ENCODE measurements around the gene TBX1. TPM values are rescaled to one million over a fixed set of nuclear protein-coding genes. Genes with fewer than 3 reads are reported as not detected.

The TBX1 gene
- total and polyA plus RNA-seq, 2 of the 13 experiments (the other 11 are each of a cell fraction or from before 2014, with no cell fraction given) = not detected

DNA sequence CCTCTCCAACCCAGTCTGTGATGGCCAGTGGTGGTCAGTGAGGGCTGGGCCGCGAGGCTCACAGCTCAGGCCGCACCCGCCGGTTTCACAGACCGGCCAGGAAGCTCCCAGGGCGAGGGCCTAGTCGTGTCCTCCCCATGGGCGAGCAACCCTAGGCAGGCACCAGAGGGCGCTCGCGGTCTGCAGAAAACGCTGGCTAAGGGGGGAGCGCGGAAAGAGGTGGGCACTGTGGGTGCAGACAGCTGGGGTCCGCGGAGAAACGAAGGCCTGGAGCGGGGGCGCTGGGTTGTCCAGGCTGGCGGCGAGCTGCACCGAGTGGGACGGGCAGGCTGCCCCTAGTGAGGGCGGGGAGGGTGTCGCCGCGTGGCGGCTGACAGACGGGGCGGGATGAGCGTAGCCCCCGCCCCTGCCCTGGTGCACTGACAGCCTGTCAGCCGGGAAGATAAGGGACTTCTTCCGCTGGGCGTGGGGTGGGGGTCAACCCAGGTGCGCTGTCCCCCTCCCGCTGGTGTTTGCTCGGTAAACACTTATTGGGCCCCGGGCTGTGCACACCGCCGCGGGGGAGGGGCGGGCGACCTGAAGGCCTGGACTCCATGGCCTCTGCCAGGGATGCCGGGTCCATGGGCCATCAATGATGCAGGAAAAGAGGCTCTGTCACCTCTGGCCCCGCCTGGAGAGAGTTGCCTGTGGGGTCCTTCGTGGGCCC, 29.8 kb upstream of the TBX1 start (continued):
- TF ChIP-seq, protein P1, sequence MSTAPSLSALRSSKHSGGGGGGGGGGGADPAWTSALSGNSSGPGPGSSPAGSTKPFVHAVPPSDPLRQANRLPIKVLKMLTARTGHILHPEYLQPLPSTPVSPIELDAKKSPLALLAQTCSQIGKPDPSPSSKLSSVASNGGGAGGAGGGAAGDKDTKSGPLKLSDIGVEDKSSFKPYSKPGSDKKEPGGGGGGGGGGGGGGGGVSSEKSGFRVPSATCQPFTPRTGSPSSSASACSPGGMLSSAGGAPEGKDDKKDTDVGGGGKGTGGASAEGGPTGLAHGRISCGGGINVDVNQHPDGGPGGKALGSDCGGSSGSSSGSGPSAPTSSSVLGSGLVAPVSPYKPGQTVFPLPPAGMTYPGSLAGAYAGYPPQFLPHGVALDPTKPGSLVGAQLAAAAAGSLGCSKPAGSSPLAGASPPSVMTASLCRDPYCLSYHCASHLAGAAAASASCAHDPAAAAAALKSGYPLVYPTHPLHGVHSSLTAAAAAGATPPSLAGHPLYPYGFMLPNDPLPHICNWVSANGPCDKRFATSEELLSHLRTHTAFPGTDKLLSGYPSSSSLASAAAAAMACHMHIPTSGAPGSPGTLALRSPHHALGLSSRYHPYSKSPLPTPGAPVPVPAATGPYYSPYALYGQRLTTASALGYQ (CRISPR knock-in tag; IDR thresholded peaks at IDR 0.05) = peak; percentile 81
- peak; percentile 43 for TF ChIP-seq ELF1 (CRISPR knock-in tag; IDR thresholded peaks at IDR 0.05)
- TF ChIP-seq IRX3 (CRISPR knock-in tag; IDR thresholded peaks at IDR 0.05; ENCODE audit: borderline replicate concordance, low read depth) = no peak
- TF ChIP-seq, protein P2, sequence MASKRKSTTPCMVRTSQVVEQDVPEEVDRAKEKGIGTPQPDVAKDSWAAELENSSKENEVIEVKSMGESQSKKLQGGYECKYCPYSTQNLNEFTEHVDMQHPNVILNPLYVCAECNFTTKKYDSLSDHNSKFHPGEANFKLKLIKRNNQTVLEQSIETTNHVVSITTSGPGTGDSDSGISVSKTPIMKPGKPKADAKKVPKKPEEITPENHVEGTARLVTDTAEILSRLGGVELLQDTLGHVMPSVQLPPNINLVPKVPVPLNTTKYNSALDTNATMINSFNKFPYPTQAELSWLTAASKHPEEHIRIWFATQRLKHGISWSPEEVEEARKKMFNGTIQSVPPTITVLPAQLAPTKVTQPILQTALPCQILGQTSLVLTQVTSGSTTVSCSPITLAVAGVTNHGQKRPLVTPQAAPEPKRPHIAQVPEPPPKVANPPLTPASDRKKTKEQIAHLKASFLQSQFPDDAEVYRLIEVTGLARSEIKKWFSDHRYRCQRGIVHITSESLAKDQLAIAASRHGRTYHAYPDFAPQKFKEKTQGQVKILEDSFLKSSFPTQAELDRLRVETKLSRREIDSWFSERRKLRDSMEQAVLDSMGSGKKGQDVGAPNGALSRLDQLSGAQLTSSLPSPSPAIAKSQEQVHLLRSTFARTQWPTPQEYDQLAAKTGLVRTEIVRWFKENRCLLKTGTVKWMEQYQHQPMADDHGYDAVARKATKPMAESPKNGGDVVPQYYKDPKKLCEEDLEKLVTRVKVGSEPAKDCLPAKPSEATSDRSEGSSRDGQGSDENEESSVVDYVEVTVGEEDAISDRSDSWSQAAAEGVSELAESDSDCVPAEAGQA (IDR thresholded peaks at IDR 0.05; ENCODE audit: low read depth) = 0 out of 2 replicates have a peak, but pooled peaks have one; percentile 14
- TF ChIP-seq, protein P2 (CRISPR knock-in tag; IDR thresholded peaks at IDR 0.05; ENCODE audit: borderline replicate concordance) = no peak
- TF ChIP-seq KLF12 (CRISPR knock-in tag; IDR thresholded peaks at IDR 0.05; ENCODE audit: borderline replicate concordance) = peak; percentile 75; the same call in 1 of the 2 replicates
- TF ChIP-seq, protein P3, sequence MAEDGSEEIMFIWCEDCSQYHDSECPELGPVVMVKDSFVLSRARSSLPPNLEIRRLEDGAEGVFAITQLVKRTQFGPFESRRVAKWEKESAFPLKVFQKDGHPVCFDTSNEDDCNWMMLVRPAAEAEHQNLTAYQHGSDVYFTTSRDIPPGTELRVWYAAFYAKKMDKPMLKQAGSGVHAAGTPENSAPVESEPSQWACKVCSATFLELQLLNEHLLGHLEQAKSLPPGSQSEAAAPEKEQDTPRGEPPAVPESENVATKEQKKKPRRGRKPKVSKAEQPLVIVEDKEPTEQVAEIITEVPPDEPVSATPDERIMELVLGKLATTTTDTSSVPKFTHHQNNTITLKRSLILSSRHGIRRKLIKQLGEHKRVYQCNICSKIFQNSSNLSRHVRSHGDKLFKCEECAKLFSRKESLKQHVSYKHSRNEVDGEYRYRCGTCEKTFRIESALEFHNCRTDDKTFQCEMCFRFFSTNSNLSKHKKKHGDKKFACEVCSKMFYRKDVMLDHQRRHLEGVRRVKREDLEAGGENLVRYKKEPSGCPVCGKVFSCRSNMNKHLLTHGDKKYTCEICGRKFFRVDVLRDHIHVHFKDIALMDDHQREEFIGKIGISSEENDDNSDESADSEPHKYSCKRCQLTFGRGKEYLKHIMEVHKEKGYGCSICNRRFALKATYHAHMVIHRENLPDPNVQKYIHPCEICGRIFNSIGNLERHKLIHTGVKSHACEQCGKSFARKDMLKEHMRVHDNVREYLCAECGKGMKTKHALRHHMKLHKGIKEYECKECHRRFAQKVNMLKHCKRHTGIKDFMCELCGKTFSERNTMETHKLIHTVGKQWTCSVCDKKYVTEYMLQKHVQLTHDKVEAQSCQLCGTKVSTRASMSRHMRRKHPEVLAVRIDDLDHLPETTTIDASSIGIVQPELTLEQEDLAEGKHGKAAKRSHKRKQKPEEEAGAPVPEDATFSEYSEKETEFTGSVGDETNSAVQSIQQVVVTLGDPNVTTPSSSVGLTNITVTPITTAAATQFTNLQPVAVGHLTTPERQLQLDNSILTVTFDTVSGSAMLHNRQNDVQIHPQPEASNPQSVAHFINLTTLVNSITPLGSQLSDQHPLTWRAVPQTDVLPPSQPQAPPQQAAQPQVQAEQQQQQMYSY (CRISPR knock-in tag; IDR thresholded peaks at IDR 0.05) = no peak
- 0 out of 2 replicates have a peak, but pooled peaks have one; percentile 50 for TF ChIP-seq HES4 (CRISPR knock-in tag; IDR thresholded peaks at IDR 0.05; ENCODE audit: borderline replicate concordance)
- TF ChIP-seq KLF6 (CRISPR knock-in tag; IDR thresholded peaks at IDR 0.05) = 0 out of 2 replicates have a peak, but pooled peaks have one; percentile 23
- TF ChIP-seq ZNF530 (CRISPR knock-in tag; IDR thresholded peaks at IDR 0.05; ENCODE audit: low read depth) = no peak
- TF ChIP-seq, protein P4, sequence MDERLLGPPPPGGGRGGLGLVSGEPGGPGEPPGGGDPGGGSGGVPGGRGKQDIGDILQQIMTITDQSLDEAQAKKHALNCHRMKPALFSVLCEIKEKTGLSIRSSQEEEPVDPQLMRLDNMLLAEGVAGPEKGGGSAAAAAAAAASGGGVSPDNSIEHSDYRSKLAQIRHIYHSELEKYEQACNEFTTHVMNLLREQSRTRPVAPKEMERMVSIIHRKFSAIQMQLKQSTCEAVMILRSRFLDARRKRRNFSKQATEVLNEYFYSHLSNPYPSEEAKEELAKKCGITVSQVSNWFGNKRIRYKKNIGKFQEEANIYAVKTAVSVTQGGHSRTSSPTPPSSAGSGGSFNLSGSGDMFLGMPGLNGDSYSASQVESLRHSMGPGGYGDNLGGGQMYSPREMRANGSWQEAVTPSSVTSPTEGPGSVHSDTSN (CRISPR knock-in tag; IDR thresholded peaks at IDR 0.05) = peak; percentile 74
- TF ChIP-seq, protein P5, sequence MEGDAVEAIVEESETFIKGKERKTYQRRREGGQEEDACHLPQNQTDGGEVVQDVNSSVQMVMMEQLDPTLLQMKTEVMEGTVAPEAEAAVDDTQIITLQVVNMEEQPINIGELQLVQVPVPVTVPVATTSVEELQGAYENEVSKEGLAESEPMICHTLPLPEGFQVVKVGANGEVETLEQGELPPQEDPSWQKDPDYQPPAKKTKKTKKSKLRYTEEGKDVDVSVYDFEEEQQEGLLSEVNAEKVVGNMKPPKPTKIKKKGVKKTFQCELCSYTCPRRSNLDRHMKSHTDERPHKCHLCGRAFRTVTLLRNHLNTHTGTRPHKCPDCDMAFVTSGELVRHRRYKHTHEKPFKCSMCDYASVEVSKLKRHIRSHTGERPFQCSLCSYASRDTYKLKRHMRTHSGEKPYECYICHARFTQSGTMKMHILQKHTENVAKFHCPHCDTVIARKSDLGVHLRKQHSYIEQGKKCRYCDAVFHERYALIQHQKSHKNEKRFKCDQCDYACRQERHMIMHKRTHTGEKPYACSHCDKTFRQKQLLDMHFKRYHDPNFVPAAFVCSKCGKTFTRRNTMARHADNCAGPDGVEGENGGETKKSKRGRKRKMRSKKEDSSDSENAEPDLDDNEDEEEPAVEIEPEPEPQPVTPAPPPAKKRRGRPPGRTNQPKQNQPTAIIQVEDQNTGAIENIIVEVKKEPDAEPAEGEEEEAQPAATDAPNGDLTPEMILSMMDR (CRISPR knock-in tag; IDR thresholded peaks at IDR 0.05) = peak; percentile 99
